HepG2 (cell line): ENCODE data around the gene IL11RA. TPM values are rescaled to one million over a fixed set of nuclear protein-coding genes. Genes with fewer than 3 reads are reported as not detected.

Experiments
- BHLHE40 ChIP-seq: IDR thresholded peaks from 2 replicates; pipeline ENCODE4 v1.6.1; 2011; ENCODE audit warnings: low read length, improper control_type of control experiment
- CEBPB ChIP-seq: IDR thresholded peaks from 2 replicates; pipeline ENCODE4 v1.6.1; 2011; ENCODE audit warnings: low read depth, low read length, improper control_type of control experiment, borderline replicate concordance
- CHCHD3 ChIP-seq: sonication (generic); formaldehyde crosslinking; IDR thresholded peaks from 2 replicates; pipeline ENCODE4 v1.8.0; 2022; ENCODE audit warnings: mild to moderate bottlenecking, missing genetic modification reagents, moderate library complexity
- FOXK2 ChIP-seq: fragments of 450-650 bp; IDR thresholded peaks from 2 replicates; pipeline ENCODE4 v1.6.1; 2016
- GATA4 ChIP-seq: sonication (generic); IDR thresholded peaks from 2 replicates; pipeline ENCODE4 v1.6.1; 2016; ENCODE audit warnings: antibody characterized with exemption, low read depth, borderline replicate concordance
- GTF2F1 ChIP-seq: fragments of 150-350 bp; IDR thresholded peaks from 2 replicates; pipeline ENCODE4 v1.6.1; 2014; ENCODE audit warnings: low read length
- MAF1 ChIP-seq: sonication (generic); formaldehyde crosslinking; IDR thresholded peaks from 2 replicates; pipeline ENCODE4 v1.5.0; 2020; ENCODE audit warnings: missing genetic modification reagents, borderline replicate concordance
- MIER3 ChIP-seq: IDR thresholded peaks from 2 replicates; pipeline ENCODE4 v1.6.1; 2016; ENCODE audit warnings: missing compliant biosample characterization, borderline replicate concordance
- MLXIP ChIP-seq: sonication (generic); formaldehyde crosslinking; IDR thresholded peaks from 2 replicates; pipeline ENCODE4 v1.9.0; 2021; ENCODE audit warnings: missing genetic modification reagents, borderline replicate concordance
- MTERF4 ChIP-seq: sonication (generic); formaldehyde crosslinking; IDR thresholded peaks from 2 replicates; pipeline ENCODE4 v1.8.0; 2023; ENCODE audit warnings: mild to moderate bottlenecking, missing genetic modification reagents
- MZF1 ChIP-seq: sonication (generic); formaldehyde crosslinking; IDR thresholded peaks from 2 replicates; pipeline ENCODE4 v1.8.1; 2023; ENCODE audit warnings: mild to moderate bottlenecking, missing genetic modification reagents, borderline replicate concordance
- RELA ChIP-seq: sonication (generic); formaldehyde crosslinking; IDR thresholded peaks from 2 replicates; pipeline ENCODE4 v1.4.0; 2020; ENCODE audit warnings: missing genetic modification reagents
- SAFB2 ChIP-seq: sonication (generic); formaldehyde crosslinking; IDR thresholded peaks from 2 replicates; pipeline ENCODE4 v1.5.1; 2020; ENCODE audit warnings: missing genetic modification reagents, low read depth, mild to moderate bottlenecking, borderline replicate concordance
- SMARCE1 ChIP-seq: fragments of 450-650 bp; IDR thresholded peaks from 2 replicates; pipeline ENCODE4 v1.6.1; 2017; ENCODE audit warnings: borderline replicate concordance
- TSC22D2 ChIP-seq: sonication (generic); formaldehyde crosslinking; IDR thresholded peaks from 2 replicates; pipeline ENCODE4 v1.5.1; 2020; ENCODE audit warnings: missing genetic modification reagents, mild to moderate bottlenecking, borderline replicate concordance
- ZBTB8A ChIP-seq: sonication (generic); formaldehyde crosslinking; IDR thresholded peaks from 2 replicates; pipeline ENCODE4 v1.4.0; 2020; ENCODE audit warnings: mild to moderate bottlenecking, low read depth, missing genetic modification reagents, borderline replicate concordance
- ZNF101 ChIP-seq: sonication (generic); formaldehyde crosslinking; IDR thresholded peaks from 2 replicates; pipeline ENCODE4 v1.4.0; 2020; ENCODE audit warnings: mild to moderate bottlenecking, low read depth, missing genetic modification reagents, borderline replicate concordance
- ZNF230 ChIP-seq: sonication (generic); formaldehyde crosslinking; IDR thresholded peaks from 2 replicates; pipeline ENCODE4 v1.4.0; 2020; ENCODE audit warnings: mild to moderate bottlenecking, missing genetic modification reagents
- ZNF282 ChIP-seq: fragments of 450-650 bp; IDR thresholded peaks from 2 replicates; pipeline ENCODE4 v1.6.1; 2018; ENCODE audit not compliant: partially characterized antibody
- ZNF362 ChIP-seq: sonication (generic); formaldehyde crosslinking; IDR thresholded peaks from 2 replicates; pipeline ENCODE4 v1.4.0; 2020; ENCODE audit warnings: missing genetic modification reagents, mild to moderate bottlenecking, borderline replicate concordance
- ZNF580 ChIP-seq: IDR thresholded peaks from 2 replicates; pipeline ENCODE4 v1.6.1; 2016; ENCODE audit warnings: low read depth, borderline replicate concordance
- ZNF740 ChIP-seq: sonication (generic); formaldehyde crosslinking; IDR thresholded peaks from 2 replicates; pipeline ENCODE4 v1.4.0; 2020; ENCODE audit warnings: missing genetic modification reagents
- ZSCAN30 ChIP-seq: sonication (generic); formaldehyde crosslinking; IDR thresholded peaks from 2 replicates; pipeline ENCODE4 v1.5.0; 2020; ENCODE audit warnings: mild to moderate bottlenecking, missing genetic modification reagents
- polyA plus RNA-seq, 8 experiments: library from polyadenylated mRNA; depleted of rRNA in 3 of 8; stranded (reverse) in 7 of 8; unstranded in 1 of 8; fragments of >200 nt; fragmentation: Illumina TruSeq in 4 of 8; extraction: Trizol in 4 of 8; gene quantifications; 2 replicates each; pipeline versions ENCODE4 v1.2.1 to v1.2.3, GENCODE V29; 2011 to 2016; ENCODE audit warnings: low read depth in 4 of 8, missing spikeins in 1 of 8, mixed read lengths in 1 of 8; ENCODE audit not compliant: insufficient read depth in 1 of 8
- total RNA-seq, 5 experiments: library from RNA; depleted of rRNA; stranded (reverse); fragments of >200 nt; fragmentation: Illumina TruSeq; extraction: Trizol; gene quantifications; 2 replicates each; pipeline ENCODE4 v1.2.3, GENCODE V29; 2016; ENCODE audit warnings: low read depth in 1 of 5

The IL11RA gene
- total and polyA plus RNA-seq, 2 of the 13 experiments (the other 11 are each of a cell fraction or from before 2014, with no cell fraction given): 2.0 to 4.2 TPM

GRCh38 chr9:34651876-34652601 is at the start of gene IL11RA (continued):
- no peak for TF ChIP-seq ZNF101 (CRISPR knock-in tag)
- 0 out of 2 replicates have a peak, but pooled peaks have one; percentile 11 for TF ChIP-seq FOXK2
- TF ChIP-seq CHCHD3 (CRISPR knock-in tag): 0 out of 2 replicates have a peak, but pooled peaks have one; percentile 50
- no peak for TF ChIP-seq ZNF282
- TF ChIP-seq ZNF740 (CRISPR knock-in tag): no peak
- no peak; the same call in 1 of the 2 replicates for TF ChIP-seq BHLHE40
- TF ChIP-seq CEBPB: no peak
- no peak for TF ChIP-seq TSC22D2 (CRISPR knock-in tag)
- no peak; the same call in 1 of the 2 replicates for TF ChIP-seq MTERF4 (CRISPR knock-in tag)
- no peak for TF ChIP-seq MLXIP
- peak; percentile 59; the same call in 1 of the 2 replicates for TF ChIP-seq GATA4
- TF ChIP-seq ZNF362 (CRISPR knock-in tag): no peak
- no peak for TF ChIP-seq MAF1 (CRISPR knock-in tag)
- TF ChIP-seq MZF1 (CRISPR knock-in tag): no peak
- TF ChIP-seq SAFB2: no peak; the same call in 1 of the 2 replicates
- no peak for TF ChIP-seq GTF2F1
- TF ChIP-seq MIER3 (CRISPR knock-in tag): no peak
- no peak for TF ChIP-seq ZSCAN30
- TF ChIP-seq ZNF230 (CRISPR knock-in tag): no peak
- TF ChIP-seq ZBTB8A (CRISPR knock-in tag): no peak
- TF ChIP-seq ZNF580 (CRISPR knock-in tag): peak; percentile 48; the same call in 1 of the 2 replicates
- TF ChIP-seq RELA: no peak
- no peak for TF ChIP-seq SMARCE1
